ENCODE measurements around the gene ANO7. TPM values are rescaled to one million over a fixed set of nuclear protein-coding genes. Genes with fewer than 3 reads are reported as not detected.

Gene ANO7
- 0.69 TPM in 1 of 2 replicates, not detected in the other for total RNA-seq (2014; rRNA removed; shearing (Covaris generic))

GRCh38 chr2:241188361-241189092 is at the start of gene ANO7:
Gene ANO7, plus strand, starts transcription at chr2:241188677. Its CDS starts 1,387 bp downstream, at chr2:241190064.
- DNase-seq (ENCODE audit: low read depth) = no peak

GRCh38 chr2:241139531-241140444 is 48.7 kb upstream of the ANO7 start:
- no peak for DNase-seq (ENCODE audit: low read depth)

- no peak for DNase-seq (ENCODE audit: low read depth)
Observed at GRCh38 chr2:241140445-241140840, 48.0 kb upstream of the ANO7 start.

- no peak for DNase-seq (ENCODE audit: low read depth)
Observed at GRCh38 chr2:241141214-241141770, 47.2 kb upstream of the ANO7 start.

GRCh38 chr2:241142063-241142462 is 46.4 kb upstream of the ANO7 start:
- DNase-seq (ENCODE audit: low read depth) = no peak

- no peak for DNase-seq (ENCODE audit: low read depth)
Observed at GRCh38 chr2:241142593-241142992, 45.9 kb upstream of the ANO7 start.

GRCh38 chr2:241146286-241146685 is 42.2 kb upstream of the ANO7 start:
- DNase-seq (ENCODE audit: low read depth) = no peak

GRCh38 chr2:241147336-241147735 is 41.1 kb upstream of the ANO7 start:
- DNase-seq (ENCODE audit: low read depth) = no peak

- no peak for DNase-seq (ENCODE audit: low read depth)
Observed at GRCh38 chr2:241148239-241148638, 40.2 kb upstream of the ANO7 start.

GRCh38 chr2:241148891-241149674 is 39.4 kb upstream of the ANO7 start, which contains the start of gene PASK:
Gene PASK, minus strand, starts transcription at chr2:241149472. Its CDS starts 6,440 bp downstream, at chr2:241143032.
- peak; percentile 97 for DNase-seq (ENCODE audit: low read depth)

GRCh38 chr2:241149675-241149924 is 38.9 kb upstream of the ANO7 start:
- no peak for DNase-seq (ENCODE audit: low read depth)

GRCh38 chr2:241149925-241150659 is 38.4 kb upstream of the ANO7 start, which contains the start of gene PPP1R7:
Gene PPP1R7, plus strand, starts transcription at chr2:241150467. Its CDS starts 29 bp downstream, at chr2:241150496.
- peak; percentile 96 for DNase-seq (ENCODE audit: low read depth)

GRCh38 chr2:241150660-241151530 is 37.6 kb upstream of the ANO7 start:
- no peak for DNase-seq (ENCODE audit: low read depth)

GRCh38 chr2:241151934-241152660 is 36.4 kb upstream of the ANO7 start:
- no peak for DNase-seq (ENCODE audit: low read depth)

- DNase-seq (ENCODE audit: low read depth) = no peak
Observed at GRCh38 chr2:241153616-241154015, 34.9 kb upstream of the ANO7 start.

GRCh38 chr2:241154915-241155314 is 33.6 kb upstream of the ANO7 start:
- DNase-seq (ENCODE audit: low read depth) = peak; percentile 25

GRCh38 chr2:241155936-241156335 is 32.5 kb upstream of the ANO7 start:
- no peak for DNase-seq (ENCODE audit: low read depth)

- DNase-seq (ENCODE audit: low read depth) = no peak
Observed at GRCh38 chr2:241156971-241157441, 31.5 kb upstream of the ANO7 start.

Measured in Daoy (cell line).